Gastrocnemius medialis (tissue), 4 donors: Measurements from ENCODE around the gene ALDH1A3.

Experiments
- POLR2A ChIP-seq, 2 donors: fragments of 450-650 bp; IDR thresholded peaks; one replicate each; pipeline ENCODE4 v1.6.1; 2017; ENCODE audit warnings: antibody characterized with exemption in 2 of 2, mild to moderate bottlenecking in 2 of 2, moderate library complexity in 2 of 2
- TF ChIP-seq, protein P1 (sequence below), 5 experiments: fragments of 450-650 bp in 3 of 5; fragments of 200-600 bp in 2 of 5; sonication (generic) in 2 of 5; IDR thresholded peaks in 4 of 5; conservative IDR thresholded peaks in 1 of 5; 1 replicate in 4 of 5; 2 replicates in 1 of 5; pipeline ENCODE4 v1.5.1; 2016 to 2019; ENCODE audit warnings: antibody characterized with exemption in 5 of 5, mild to moderate bottlenecking in 3 of 5, moderate library complexity in 3 of 5

- no peak for TF ChIP-seq POLR2A (IDR thresholded peaks at IDR 0.05)
- TF ChIP-seq, protein P1, sequence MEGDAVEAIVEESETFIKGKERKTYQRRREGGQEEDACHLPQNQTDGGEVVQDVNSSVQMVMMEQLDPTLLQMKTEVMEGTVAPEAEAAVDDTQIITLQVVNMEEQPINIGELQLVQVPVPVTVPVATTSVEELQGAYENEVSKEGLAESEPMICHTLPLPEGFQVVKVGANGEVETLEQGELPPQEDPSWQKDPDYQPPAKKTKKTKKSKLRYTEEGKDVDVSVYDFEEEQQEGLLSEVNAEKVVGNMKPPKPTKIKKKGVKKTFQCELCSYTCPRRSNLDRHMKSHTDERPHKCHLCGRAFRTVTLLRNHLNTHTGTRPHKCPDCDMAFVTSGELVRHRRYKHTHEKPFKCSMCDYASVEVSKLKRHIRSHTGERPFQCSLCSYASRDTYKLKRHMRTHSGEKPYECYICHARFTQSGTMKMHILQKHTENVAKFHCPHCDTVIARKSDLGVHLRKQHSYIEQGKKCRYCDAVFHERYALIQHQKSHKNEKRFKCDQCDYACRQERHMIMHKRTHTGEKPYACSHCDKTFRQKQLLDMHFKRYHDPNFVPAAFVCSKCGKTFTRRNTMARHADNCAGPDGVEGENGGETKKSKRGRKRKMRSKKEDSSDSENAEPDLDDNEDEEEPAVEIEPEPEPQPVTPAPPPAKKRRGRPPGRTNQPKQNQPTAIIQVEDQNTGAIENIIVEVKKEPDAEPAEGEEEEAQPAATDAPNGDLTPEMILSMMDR (IDR thresholded peaks at IDR 0.05 in 4 of 5, conservative IDR thresholded peaks at IDR 0.05 in 1 of 5) = no peak
Observed at GRCh38 chr15:100863075-100863795, 16.4 kb upstream of the ALDH1A3 start.
